Measurements from ENCODE around the gene MARCHF3. TPM values are rescaled to one million over a fixed set of nuclear protein-coding genes. Genes with fewer than 3 reads are reported as not detected.

The MARCHF3 gene
- total RNA-seq, 1 donor from 2014 or later = 1.5 TPM

DNA sequence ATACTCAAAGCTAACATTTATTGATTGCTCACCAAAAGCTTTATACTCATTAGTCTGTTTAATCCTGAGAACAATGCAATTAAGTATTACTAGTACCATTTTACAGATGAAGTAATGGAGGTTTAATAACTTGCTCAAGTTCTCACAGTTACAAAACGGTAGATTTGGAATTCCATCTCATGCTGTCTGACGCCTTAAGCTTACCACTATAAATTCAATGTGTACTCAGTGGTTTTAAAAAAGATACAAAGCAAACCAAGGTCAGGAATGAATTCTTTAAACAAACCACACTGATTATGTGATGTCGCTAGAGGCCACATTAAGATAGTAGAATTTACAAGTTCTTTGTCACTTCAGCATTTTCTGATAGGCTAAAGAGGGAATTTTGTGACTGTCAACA, 44.1 kb upstream of the MARCHF3 start:
- no peak overlapping the region for H3K27ac Mint-ChIP-seq (ENCODE audit: unreplicated experiment)
- H3K4me3 Mint-ChIP-seq (ENCODE audit: unreplicated experiment) = no peak overlapping the region
- peaks cover 20% of the 10 kb centered on the region for H3K4me1 Mint-ChIP-seq (ENCODE audit: low read depth)
- H3K27me3 Mint-ChIP-seq (ENCODE audit: low read depth) = no peaks in the 10 kb centered on the region
- no peaks in the 10 kb centered on the region for H3K9me3 Mint-ChIP-seq (ENCODE audit: low read depth)
- no peaks in the 10 kb centered on the region for H3K36me3 Mint-ChIP-seq (ENCODE audit: low read depth)
- TF ChIP-seq, protein P1, sequence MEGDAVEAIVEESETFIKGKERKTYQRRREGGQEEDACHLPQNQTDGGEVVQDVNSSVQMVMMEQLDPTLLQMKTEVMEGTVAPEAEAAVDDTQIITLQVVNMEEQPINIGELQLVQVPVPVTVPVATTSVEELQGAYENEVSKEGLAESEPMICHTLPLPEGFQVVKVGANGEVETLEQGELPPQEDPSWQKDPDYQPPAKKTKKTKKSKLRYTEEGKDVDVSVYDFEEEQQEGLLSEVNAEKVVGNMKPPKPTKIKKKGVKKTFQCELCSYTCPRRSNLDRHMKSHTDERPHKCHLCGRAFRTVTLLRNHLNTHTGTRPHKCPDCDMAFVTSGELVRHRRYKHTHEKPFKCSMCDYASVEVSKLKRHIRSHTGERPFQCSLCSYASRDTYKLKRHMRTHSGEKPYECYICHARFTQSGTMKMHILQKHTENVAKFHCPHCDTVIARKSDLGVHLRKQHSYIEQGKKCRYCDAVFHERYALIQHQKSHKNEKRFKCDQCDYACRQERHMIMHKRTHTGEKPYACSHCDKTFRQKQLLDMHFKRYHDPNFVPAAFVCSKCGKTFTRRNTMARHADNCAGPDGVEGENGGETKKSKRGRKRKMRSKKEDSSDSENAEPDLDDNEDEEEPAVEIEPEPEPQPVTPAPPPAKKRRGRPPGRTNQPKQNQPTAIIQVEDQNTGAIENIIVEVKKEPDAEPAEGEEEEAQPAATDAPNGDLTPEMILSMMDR (IDR thresholded peaks at IDR 0.05) = no peak
- no peak for DNase-seq (ENCODE audit: low spot score)

DNA sequence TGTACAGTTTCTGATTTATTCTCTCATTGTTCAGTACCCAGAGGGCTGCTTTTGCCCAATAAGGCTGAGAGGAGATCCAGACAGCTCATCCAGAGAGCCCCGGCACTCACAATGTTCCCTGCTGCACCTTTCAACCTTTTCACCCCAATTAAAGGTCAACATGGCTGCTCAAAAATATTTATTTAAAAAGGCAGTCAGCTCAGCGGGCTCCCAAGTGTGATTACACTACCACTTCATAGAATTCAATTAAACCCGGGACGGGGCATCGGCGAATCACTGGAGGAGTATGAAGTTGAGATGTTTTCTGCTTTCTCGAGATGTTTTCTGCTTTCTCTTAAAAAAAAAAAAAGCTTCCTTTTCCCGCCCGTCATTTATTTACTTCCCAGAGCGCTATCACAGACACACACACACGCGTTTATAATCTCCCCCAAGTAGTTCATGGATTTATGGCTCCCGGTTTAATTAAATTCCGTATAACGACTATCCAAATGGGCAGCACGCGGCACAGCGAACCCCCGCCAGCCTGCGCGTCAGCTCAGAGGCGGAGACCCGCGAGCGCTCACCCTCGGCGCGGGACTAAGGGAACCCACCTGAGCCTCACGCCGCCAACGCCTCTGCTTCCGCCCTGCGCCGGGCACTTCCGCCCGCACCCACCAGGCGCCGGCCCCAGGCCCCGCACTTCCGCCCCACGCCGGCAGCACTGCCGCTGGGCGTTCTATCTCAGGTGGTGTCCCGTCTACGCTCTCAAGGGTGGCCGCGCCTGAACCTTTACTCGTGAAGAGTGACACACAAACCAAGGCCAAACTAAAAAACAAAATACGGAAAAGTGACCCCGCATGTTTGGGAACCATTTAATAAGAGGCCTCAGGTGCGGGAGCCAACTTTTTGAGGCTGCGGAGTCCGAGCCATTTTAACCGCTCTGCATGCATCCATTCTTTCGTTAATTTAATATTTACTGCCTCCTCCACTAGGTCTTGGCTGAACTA, 42.8 kb upstream of the MARCHF3 start, which contains the start of gene C5orf63:
C5orf63 (minus strand) TSS at position 642 of the 986 bp plus-strand sequence. CDS start 14,507 bp downstream, outside the sequence.
- H3K4me3 Mint-ChIP-seq (ENCODE audit: unreplicated experiment) = peak within 1 kb of the TSS; percentile 75
- no peaks in the 10 kb centered on the region for H3K9me3 Mint-ChIP-seq (ENCODE audit: low read depth)
- no peaks in the 10 kb centered on the region for H3K36me3 Mint-ChIP-seq (ENCODE audit: low read depth)
- DNase-seq (ENCODE audit: low spot score) = peak; percentile 88
- H3K4me1 Mint-ChIP-seq (ENCODE audit: low read depth) = peaks cover 31% of the 10 kb centered on the region
- no peaks in the 10 kb centered on the region for H3K27me3 Mint-ChIP-seq (ENCODE audit: low read depth)
- TF ChIP-seq, protein P1 (IDR thresholded peaks at IDR 0.05) = no peak
- no peak within 1 kb of the TSS for H3K27ac Mint-ChIP-seq (ENCODE audit: unreplicated experiment)

DNA sequence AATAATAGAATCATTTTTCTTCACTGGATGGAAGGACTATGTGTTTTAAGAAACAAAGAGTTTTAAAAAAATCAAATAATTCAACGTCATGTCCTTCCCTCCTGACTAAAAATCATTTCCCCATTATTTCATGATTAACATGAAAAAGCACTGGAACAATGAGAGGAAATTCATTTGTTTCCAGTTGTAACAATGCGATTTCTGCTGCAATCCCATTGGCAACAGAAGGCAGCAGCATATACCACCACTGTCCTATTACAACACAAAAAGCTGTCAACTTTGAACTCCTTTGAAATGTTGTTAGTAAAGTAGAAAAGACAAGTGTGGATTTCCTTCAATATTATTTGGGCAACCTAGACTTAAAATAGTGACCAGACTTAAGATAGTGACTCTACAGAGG, 39.9 kb upstream of the MARCHF3 start:
- Mint-ChIP-seq H3K36me3 (ENCODE audit: low read depth) (no peaks in the 10 kb centered on the region), H3K27me3 (ENCODE audit: low read depth) (no peaks in the 10 kb centered on the region), H3K9me3 (ENCODE audit: low read depth) (no peaks in the 10 kb centered on the region), H3K27ac (ENCODE audit: unreplicated experiment) (no peak overlapping the region), H3K4me3 (ENCODE audit: unreplicated experiment) (no peak overlapping the region), H3K4me1 (ENCODE audit: low read depth) (peaks cover 15% of the 10 kb centered on the region)
- TF ChIP-seq, protein P1 (IDR thresholded peaks at IDR 0.05) = no peak
- DNase-seq (ENCODE audit: low spot score) = no peak

GRCh38 chr5:127068493-127069214, 38.3 kb upstream of the MARCHF3 start:
- DNase-seq (ENCODE audit: low spot score) = no peak
- TF ChIP-seq, protein P1 (IDR thresholded peaks at IDR 0.05) = no peak
- H3K27ac Mint-ChIP-seq (ENCODE audit: unreplicated experiment) = no peak overlapping the region
- no peaks in the 10 kb centered on the region for H3K9me3 Mint-ChIP-seq (ENCODE audit: low read depth)
- no peak overlapping the region for H3K4me3 Mint-ChIP-seq (ENCODE audit: unreplicated experiment)
- H3K4me1 Mint-ChIP-seq (ENCODE audit: low read depth) = peaks cover 12% of the 10 kb centered on the region
- H3K27me3 Mint-ChIP-seq (ENCODE audit: low read depth) = no peaks in the 10 kb centered on the region
- no peaks in the 10 kb centered on the region for H3K36me3 Mint-ChIP-seq (ENCODE audit: low read depth)

GRCh38 chr5:127066721-127067120, 36.4 kb upstream of the MARCHF3 start:
- DNase-seq (ENCODE audit: low spot score) = no peak
- Mint-ChIP-seq H3K36me3 (ENCODE audit: low read depth) (no peaks in the 10 kb centered on the region), H3K4me3 (ENCODE audit: unreplicated experiment) (no peak overlapping the region), H3K4me1 (ENCODE audit: low read depth) (peaks cover 12% of the 10 kb centered on the region), H3K9me3 (ENCODE audit: low read depth) (no peaks in the 10 kb centered on the region), H3K27me3 (ENCODE audit: low read depth) (no peaks in the 10 kb centered on the region), H3K27ac (ENCODE audit: unreplicated experiment) (no peak overlapping the region)
- TF ChIP-seq, protein P1 (IDR thresholded peaks at IDR 0.05) = no peak

Measured in chondrocyte (in vitro differentiated cells).